SU-DHL-6 (cell line): Measurements from ENCODE around the gene HOXD10.

Experiments used
- EZH2phosphoT487 ChIP-seq: fragments of 200-600 bp; sonication (generic), shearing (Covaris generic); conservative IDR thresholded peaks from 2 replicates; pipeline ENCODE4 v1.6.1; 2018; ENCODE audit warnings: mild to moderate bottlenecking, antibody characterized with exemption, low read length, moderate library complexity, mixed read lengths
- TF ChIP-seq, protein P1 (sequence below): fragments of 200-600 bp; sonication (generic); IDR thresholded peaks from one replicate; pipeline ENCODE4 v1.5.1; 2017; ENCODE audit warnings: antibody characterized with exemption, mild to moderate bottlenecking, low read length, moderate library complexity; ENCODE audit not compliant: insufficient read depth, poor library complexity, severe bottlenecking

GRCh38 chr2:176085120-176085788 lies 31.3 kb upstream of the HOXD10 start:
- TF ChIP-seq, protein P1, sequence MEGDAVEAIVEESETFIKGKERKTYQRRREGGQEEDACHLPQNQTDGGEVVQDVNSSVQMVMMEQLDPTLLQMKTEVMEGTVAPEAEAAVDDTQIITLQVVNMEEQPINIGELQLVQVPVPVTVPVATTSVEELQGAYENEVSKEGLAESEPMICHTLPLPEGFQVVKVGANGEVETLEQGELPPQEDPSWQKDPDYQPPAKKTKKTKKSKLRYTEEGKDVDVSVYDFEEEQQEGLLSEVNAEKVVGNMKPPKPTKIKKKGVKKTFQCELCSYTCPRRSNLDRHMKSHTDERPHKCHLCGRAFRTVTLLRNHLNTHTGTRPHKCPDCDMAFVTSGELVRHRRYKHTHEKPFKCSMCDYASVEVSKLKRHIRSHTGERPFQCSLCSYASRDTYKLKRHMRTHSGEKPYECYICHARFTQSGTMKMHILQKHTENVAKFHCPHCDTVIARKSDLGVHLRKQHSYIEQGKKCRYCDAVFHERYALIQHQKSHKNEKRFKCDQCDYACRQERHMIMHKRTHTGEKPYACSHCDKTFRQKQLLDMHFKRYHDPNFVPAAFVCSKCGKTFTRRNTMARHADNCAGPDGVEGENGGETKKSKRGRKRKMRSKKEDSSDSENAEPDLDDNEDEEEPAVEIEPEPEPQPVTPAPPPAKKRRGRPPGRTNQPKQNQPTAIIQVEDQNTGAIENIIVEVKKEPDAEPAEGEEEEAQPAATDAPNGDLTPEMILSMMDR: no peak
- no peak for TF ChIP-seq EZH2phosphoT487
